GM12878 (cell line): Measurements from ENCODE around the gene PHAF1. TPM values are rescaled to one million over a fixed set of nuclear protein-coding genes. Genes with fewer than 3 reads are reported as not detected.

Experiments used
- BHLHE40 ChIP-seq, 2 experiments: fragments of 450-650 bp in 1 of 2; IDR thresholded peaks; 2 replicates each; pipeline ENCODE4 v1.6.1; 2011 to 2017; ENCODE audit warnings: low read depth in 2 of 2, borderline replicate concordance in 1 of 2, improper control_type of control experiment in 1 of 2, low read length in 1 of 2, mild to moderate bottlenecking in 1 of 2
- CEBPZ ChIP-seq: fragments of 150-350 bp; IDR thresholded peaks from 2 replicates; pipeline ENCODE4 v1.6.1; 2016; ENCODE audit warnings: low read depth, low read length
- E2F8 ChIP-seq: fragments of 450-650 bp; IDR thresholded peaks from 2 replicates; pipeline ENCODE4 v1.6.1; 2018; ENCODE audit warnings: mild to moderate bottlenecking, low read depth, moderate library complexity; ENCODE audit not compliant: partially characterized antibody
- GABPA ChIP-seq: IDR thresholded peaks from 2 replicates; pipeline ENCODE4 v1.6.1; 2014; ENCODE audit warnings: antibody characterized with exemption, low read depth, mild to moderate bottlenecking, inconsistent platforms
- MTA2 ChIP-seq: fragments of 450-650 bp; IDR thresholded peaks from 2 replicates; pipeline ENCODE4 v1.6.1; 2016; ENCODE audit warnings: low read depth, mild to moderate bottlenecking, moderate library complexity
- MYB ChIP-seq: fragments of 150-350 bp; IDR thresholded peaks from 2 replicates; pipeline ENCODE4 v1.6.1; 2014; ENCODE audit warnings: mild to moderate bottlenecking, low read depth, low read length, borderline replicate concordance
- NFIC ChIP-seq: IDR thresholded peaks from 2 replicates; pipeline ENCODE4 v1.6.1; 2012; ENCODE audit warnings: low read depth, mild to moderate bottlenecking, inconsistent platforms, low read length, moderate library complexity
- POLR2AphosphoS2 ChIP-seq: IDR thresholded peaks from 2 replicates; pipeline ENCODE4 v1.6.1; 2011; ENCODE audit warnings: low read depth, mild to moderate bottlenecking, low read length, improper control_type of control experiment, moderate library complexity
- POLR2AphosphoS5 ChIP-seq: IDR thresholded peaks from 2 replicates; pipeline ENCODE4 v1.6.1; 2011; ENCODE audit warnings: mild to moderate bottlenecking, low read length, inconsistent platforms
- POU2F2 ChIP-seq: IDR thresholded peaks from 3 replicates; pipeline ENCODE4 v1.6.1; 2011; ENCODE audit warnings: low read depth, mild to moderate bottlenecking, low read length, borderline replicate concordance
- SKIL ChIP-seq: fragments of 450-650 bp; IDR thresholded peaks from 2 replicates; pipeline ENCODE4 v1.6.1; 2017; ENCODE audit warnings: mild to moderate bottlenecking, low read depth, inconsistent platforms; ENCODE audit not compliant: poor library complexity, severe bottlenecking
- SMC3 ChIP-seq: IDR thresholded peaks from 2 replicates; pipeline ENCODE4 v1.6.1; 2011; ENCODE audit warnings: low read length, improper control_type of control experiment, borderline replicate concordance
- SRF ChIP-seq, 2 experiments: IDR thresholded peaks; 2 replicates each; pipeline ENCODE4 v1.6.1; 2011; ENCODE audit warnings: low read depth in 2 of 2, low read length in 2 of 2, mild to moderate bottlenecking in 1 of 2, moderate library complexity in 1 of 2
- SUPT20H ChIP-seq: IDR thresholded peaks from 2 replicates; pipeline ENCODE4 v1.6.1; 2011; ENCODE audit warnings: low read depth, mild to moderate bottlenecking, low read length, moderate library complexity, borderline replicate concordance; ENCODE audit not compliant: control insufficient read depth
- TCF7 ChIP-seq: IDR thresholded peaks from 2 replicates; pipeline ENCODE4 v1.6.1; 2014; ENCODE audit warnings: antibody characterized with exemption, borderline replicate concordance
- YBX1 ChIP-seq: fragments of 450-650 bp; IDR thresholded peaks from 2 replicates; pipeline ENCODE4 v1.6.1; 2016; ENCODE audit warnings: antibody characterized with exemption
- ZBTB11 ChIP-seq: fragments of 450-650 bp; formaldehyde crosslinking; IDR thresholded peaks from 2 replicates; pipeline ENCODE4 v1.5.0; 2022; ENCODE audit warnings: mild to moderate bottlenecking, missing genetic modification characterization
- ZNF274 ChIP-seq: IDR thresholded peaks from one replicate; pipeline ENCODE4 v1.8.0; 2011; ENCODE audit not compliant: insufficient read length, insufficient read depth
- polyA plus RNA-seq, 11 experiments: library from polyadenylated mRNA; depleted of rRNA in 4 of 11; unstranded in 6 of 11; stranded (reverse) in 5 of 11; fragments of >200 nt; fragmentation: Nextera tagmentation in 4 of 11; fragmentation: Illumina TruSeq in 1 of 11; extraction: Ambion mirVana in 4 of 11; extraction: Trizol in 1 of 11; gene quantifications; 1 replicate in 1 of 11; 2 replicates in 10 of 11; pipeline versions ENCODE4 v1.2.1 to v1.2.3, GENCODE V29; 2011 to 2016; ENCODE audit warnings: inconsistent platforms in 2 of 11, missing spikeins in 2 of 11, low read depth in 1 of 11
- total RNA-seq, 4 experiments: library from RNA; depleted of rRNA in 3 of 4; stranded (reverse); fragments of >200 nt in 3 of 4; fragmentation: Illumina TruSeq in 1 of 4; extraction: Trizol in 1 of 4; gene quantifications; 2 replicates each; pipeline versions ENCODE4 v1.2.1 to v1.2.3, GENCODE V29; 2013 to 2021

PHAF1 gene
- total and polyA plus RNA-seq, 10 of the 15 experiments (the other 5 are each of a cell fraction or from before 2014, with no cell fraction given), result 4.5 to 20.9 (median 14.9) TPM

- TF ChIP-seq CEBPZ (no peak), NFIC (no peak), POLR2AphosphoS2 (no peak), POU2F2 (peak; percentile 56; the same call in 1 of the 3 replicates), ZBTB11 (CRISPR knock-in tag) (no peak), SKIL (no peak), YBX1 (no peak), GABPA (no peak), POLR2AphosphoS5 (no peak), E2F8 (no peak), SUPT20H (no peak), MTA2 (no peak), ZNF274 (no peak), SRF (IDR thresholded peaks at IDR 0.05; ENCODE audit: low read depth in 2 of 2, low read length in 2 of 2) (no peak), SMC3 (peak; percentile 95), MYB (no peak), TCF7 (no peak), BHLHE40 (IDR thresholded peaks at IDR 0.05; ENCODE audit: borderline replicate concordance in 1 of 2, low read depth in 2 of 2, low read length in 1 of 2) (peak; percentile 41 to 46; a peak in 3 of 4 replicates)
These were observed 75.4 kb downstream of the PHAF1 start (continued) for GRCh38 chr16:67184995-67185650.
